GM12865 (cell line): Measurements from ENCODE around the gene KRTAP4-16.
"Not testable (repeated sequence)": the region's sequence is repeated elsewhere in the genome, so short reads cannot be mapped to it uniquely, and the experiment has no call there.

ENCODE experiments used
- DNase-seq: peaks from one replicate; pipeline ENCODE4 v3.0.0; 2010; ENCODE audit warnings: low read depth
- H3K4me3 ChIP-seq: 2 replicates; pipeline ENCODE4 v1.5.1; 2011; ENCODE audit warnings: mild to moderate bottlenecking, low read depth, low read length, control low read depth
- TF ChIP-seq, protein P1 (sequence below): IDR thresholded peaks from 2 replicates; pipeline ENCODE4 v1.5.1; 2011; ENCODE audit warnings: low read length, control low read depth, low read depth, inconsistent platforms; ENCODE audit not compliant: insufficient read depth; ENCODE audit errors: missing control alignments

Gene KRTAP4-16

DNA sequence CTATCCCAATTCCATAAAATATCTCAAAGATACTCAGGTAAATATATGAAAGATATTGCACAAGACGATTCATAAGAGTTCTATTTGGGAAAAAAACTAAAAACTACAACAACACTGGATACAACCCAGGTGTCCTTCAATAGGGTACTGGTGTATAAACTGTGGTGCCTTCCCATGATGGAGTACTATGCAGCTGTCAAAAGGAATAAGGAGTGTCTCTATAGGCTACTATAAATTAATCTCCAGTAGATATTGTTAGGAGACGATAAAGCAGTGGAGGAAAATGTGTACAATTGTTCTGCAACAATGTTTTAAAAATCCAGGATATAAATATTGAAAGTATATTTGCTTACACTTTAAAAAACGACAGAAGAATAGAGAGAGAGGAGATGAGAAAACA, 24.4 kb upstream of the KRTAP4-16 start:
- TF ChIP-seq, protein P1, sequence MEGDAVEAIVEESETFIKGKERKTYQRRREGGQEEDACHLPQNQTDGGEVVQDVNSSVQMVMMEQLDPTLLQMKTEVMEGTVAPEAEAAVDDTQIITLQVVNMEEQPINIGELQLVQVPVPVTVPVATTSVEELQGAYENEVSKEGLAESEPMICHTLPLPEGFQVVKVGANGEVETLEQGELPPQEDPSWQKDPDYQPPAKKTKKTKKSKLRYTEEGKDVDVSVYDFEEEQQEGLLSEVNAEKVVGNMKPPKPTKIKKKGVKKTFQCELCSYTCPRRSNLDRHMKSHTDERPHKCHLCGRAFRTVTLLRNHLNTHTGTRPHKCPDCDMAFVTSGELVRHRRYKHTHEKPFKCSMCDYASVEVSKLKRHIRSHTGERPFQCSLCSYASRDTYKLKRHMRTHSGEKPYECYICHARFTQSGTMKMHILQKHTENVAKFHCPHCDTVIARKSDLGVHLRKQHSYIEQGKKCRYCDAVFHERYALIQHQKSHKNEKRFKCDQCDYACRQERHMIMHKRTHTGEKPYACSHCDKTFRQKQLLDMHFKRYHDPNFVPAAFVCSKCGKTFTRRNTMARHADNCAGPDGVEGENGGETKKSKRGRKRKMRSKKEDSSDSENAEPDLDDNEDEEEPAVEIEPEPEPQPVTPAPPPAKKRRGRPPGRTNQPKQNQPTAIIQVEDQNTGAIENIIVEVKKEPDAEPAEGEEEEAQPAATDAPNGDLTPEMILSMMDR = no peak
- H3K4me3 ChIP-seq = no peak overlapping the region
- no peak for DNase-seq

- no peak for DNase-seq
- no peak overlapping the region for H3K4me3 ChIP-seq
- TF ChIP-seq, protein P1 = no peak
These were observed 23.1 kb upstream of the KRTAP4-16 start for GRCh38 chr17:41125064-41125463.

DNA sequence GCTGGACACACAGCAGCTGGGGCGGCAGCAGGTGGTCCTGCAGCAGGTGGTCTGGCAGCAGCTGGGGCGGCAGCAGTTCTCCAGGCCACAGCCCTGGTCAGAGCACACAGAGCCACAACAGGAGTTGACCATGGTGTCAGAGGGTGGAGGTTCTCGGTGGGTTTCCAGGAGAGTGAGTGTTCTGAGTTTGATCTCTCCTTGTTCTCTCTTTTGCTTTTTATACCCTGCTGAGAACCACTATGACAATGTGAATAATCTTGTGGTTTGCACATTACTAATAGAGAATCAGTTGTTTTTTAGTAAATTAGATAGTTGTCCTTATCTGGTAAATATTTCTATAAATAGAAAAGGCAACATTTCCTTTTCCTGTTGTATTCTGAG, 22.0 kb upstream of the KRTAP4-16 start, which contains the start of gene KRTAP4-12:
Gene KRTAP4-12, minus strand, starts transcription at position 192 of the 381 bp plus-strand sequence. Its CDS starts 60 bp downstream, at position 132.
- H3K4me3 ChIP-seq, DNase-seq: not testable (repeated sequence)

GRCh38 chr17:41123292-41123990, 21.4 kb upstream of the KRTAP4-16 start:
- DNase-seq, H3K4me3 ChIP-seq: not testable (repeated sequence)

DNA sequence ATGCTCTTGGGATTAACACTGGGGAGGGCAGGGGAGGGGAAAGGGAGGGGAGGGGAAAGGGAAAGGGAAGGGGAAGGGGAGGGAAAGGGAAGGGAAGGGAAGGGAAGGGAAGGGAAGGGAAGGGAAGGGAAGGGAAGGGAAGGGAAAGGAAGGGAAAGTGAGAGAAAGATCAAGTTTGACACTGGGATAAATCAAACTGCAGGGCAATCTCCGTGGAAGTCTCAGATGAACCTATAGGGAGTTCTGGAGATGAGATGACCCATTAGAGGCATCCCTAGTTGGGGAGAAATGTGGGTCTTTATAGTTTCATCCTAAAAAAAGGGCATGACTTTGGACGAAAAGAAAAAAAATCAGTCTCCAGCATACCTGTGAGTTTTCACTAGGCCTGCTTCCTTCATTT, 19.7 kb upstream of the KRTAP4-16 start:
- TF ChIP-seq, protein P1 = no peak
- H3K4me3 ChIP-seq = no peak overlapping the region
- DNase-seq = no peak

DNA sequence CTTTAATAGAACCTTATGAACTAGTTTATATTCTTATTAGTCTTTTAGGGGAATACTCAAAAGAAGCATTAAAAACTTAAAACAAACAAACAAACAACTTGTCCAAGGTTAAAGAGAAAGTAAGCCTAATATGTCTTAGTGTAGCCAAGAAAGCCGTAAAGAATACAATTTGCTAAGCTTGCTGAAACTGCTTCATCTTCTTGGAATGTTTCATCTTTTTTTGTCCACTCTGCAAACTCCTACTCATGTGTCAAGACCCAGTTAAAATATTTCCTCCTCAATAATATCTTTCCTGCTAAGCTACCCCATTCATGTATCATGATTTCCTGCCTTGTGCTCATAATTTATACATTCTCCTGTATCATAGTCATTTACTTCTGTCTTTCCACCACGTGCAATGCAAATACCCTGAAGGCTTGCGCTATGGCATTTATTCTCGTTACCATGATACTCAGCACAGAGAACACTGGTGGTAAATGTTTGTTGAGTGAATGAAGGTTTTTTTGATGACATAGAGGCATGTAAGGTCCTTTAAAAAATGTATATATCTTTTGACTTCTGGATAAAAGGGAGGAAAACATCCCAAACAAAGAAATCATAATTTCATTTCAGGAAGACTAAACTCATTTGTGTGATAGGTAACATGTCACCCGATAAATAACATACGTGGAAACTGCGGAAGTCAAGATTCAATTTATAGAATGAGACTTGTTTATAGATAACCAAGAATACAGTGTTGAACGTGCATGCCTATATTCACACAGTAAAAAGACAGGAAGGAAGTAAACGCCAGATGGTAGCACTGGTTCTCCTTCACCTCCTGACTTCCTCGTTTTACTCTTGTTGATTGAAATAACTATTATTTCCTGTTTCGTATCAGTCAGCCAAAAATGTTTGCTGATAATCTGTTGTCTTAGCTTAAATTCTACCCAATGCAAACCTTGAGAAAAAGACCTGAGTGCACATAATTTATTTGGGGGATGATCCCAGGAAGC, 18.0 kb upstream of the KRTAP4-16 start:
- H3K4me3 ChIP-seq, DNase-seq: not testable (repeated sequence)

- DNase-seq = no peak
- TF ChIP-seq, protein P1 = no peak
- H3K4me3 ChIP-seq = no peak overlapping the region
These were observed 16.7 kb upstream of the KRTAP4-16 start for GRCh38 chr17:41118721-41119120.

GRCh38 chr17:41117846-41118386, 15.9 kb upstream of the KRTAP4-16 start, which contains the start of gene KRTAP4-11:
Gene KRTAP4-11 (minus strand): TSS chr17:41118373. CDS start chr17:41118315, 58 bp downstream.
- not testable (repeated sequence) for H3K4me3 ChIP-seq, DNase-seq

DNA sequence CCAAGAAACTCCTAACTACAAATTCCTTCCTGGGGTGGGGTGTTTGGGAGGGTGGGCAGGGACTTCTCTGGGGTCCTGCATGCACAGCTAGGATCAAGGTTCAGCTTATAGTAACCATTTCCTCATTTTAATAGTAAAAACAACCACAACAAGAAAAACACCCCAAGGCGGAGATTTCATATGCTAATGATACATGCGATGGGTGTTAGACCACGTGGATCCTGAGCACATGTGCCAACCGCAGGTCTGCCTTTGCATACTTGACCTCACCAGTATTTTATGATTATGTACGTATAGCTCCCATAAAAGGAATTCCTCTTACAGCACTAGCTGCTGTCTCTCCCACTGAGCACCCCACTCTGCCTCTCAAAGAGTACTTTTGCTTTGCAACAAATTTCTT, 14.3 kb upstream of the KRTAP4-16 start:
- H3K4me3 ChIP-seq = no peak overlapping the region
- DNase-seq = no peak
- TF ChIP-seq, protein P1 = no peak
